Transverse colon (tissue), 4 donors: ENCODE data around the gene ME3. TPM values are rescaled to one million over a fixed set of nuclear protein-coding genes. Genes with fewer than 3 reads are reported as not detected.

Experiments
- DNase-seq: peaks from one replicate; pipeline ENCODE4 v3.0.0-alpha.2; 2019
- H3K27ac ChIP-seq, 4 donors: fragments of 200-600 bp; sonication (generic); 2 replicates each; pipeline ENCODE4 v1.5.1; 2016 to 2018; ENCODE audit warnings: inconsistent platforms in 4 of 4
- H3K27me3 ChIP-seq: fragments of 200-600 bp; sonication (generic); 2 replicates; pipeline ENCODE4 v1.5.1; 2017; ENCODE audit warnings: inconsistent platforms
- H3K36me3 ChIP-seq, 4 donors: fragments of 200-600 bp; sonication (generic); 2 replicates each; pipeline ENCODE4 v1.5.1; 2017 to 2019; ENCODE audit warnings: inconsistent platforms in 4 of 4
- H3K4me1 ChIP-seq, 4 donors: fragments of 200-600 bp; sonication (generic); 2 replicates each; pipeline ENCODE4 v1.5.1; 2017 to 2020; ENCODE audit warnings: inconsistent platforms in 4 of 4
- H3K4me3 ChIP-seq, 4 donors: fragments of 200-600 bp; sonication (generic); 1 replicate in 1 of 4; 2 replicates in 3 of 4; pipeline versions ENCODE4 v1.5.1 to v1.6.1; 2017 to 2019; ENCODE audit warnings: inconsistent platforms in 4 of 4
- H3K9me3 ChIP-seq, 2 donors: fragments of 200-600 bp; sonication (generic); 2 replicates each; pipeline ENCODE4 v1.5.1; 2017 to 2019; ENCODE audit warnings: inconsistent platforms in 2 of 2
- EP300 ChIP-seq: sonication (generic); formaldehyde crosslinking; IDR thresholded peaks from one replicate; pipeline ENCODE4 v1.6.1; 2017; ENCODE audit warnings: antibody characterized with exemption, low read depth
- POLR2A ChIP-seq: fragments of 450-650 bp; IDR thresholded peaks from one replicate; pipeline ENCODE4 v1.6.1; 2016; ENCODE audit warnings: antibody characterized with exemption, mild to moderate bottlenecking, moderate library complexity
- POLR2AphosphoS5 ChIP-seq, 3 donors: sonication (generic); formaldehyde crosslinking; IDR thresholded peaks; one replicate each; pipeline ENCODE4 v1.6.1; 2016; ENCODE audit warnings: antibody characterized with exemption in 3 of 3
- WGBS, 2 donors: methylation state at CpG; one replicate each; pipeline ENCODE4 v1.1.5; 2018; ENCODE audit warnings: low coverage in 1 of 2; 5-methylcytosine and 5-hydroxymethylcytosine counted together
- in situ Hi-C, 4 donors: fragments of 200-750 bp; cut with MboI; loops; one replicate each; pipeline versions ENCODE4 v1.15.0 to v1.15.1; 2017; ENCODE audit warnings: low sequenced_read_pairs in 3 of 4, low pct_ligation_motif_present in 1 of 4, low pct_unique_long_range_greater_than_20kb in 1 of 4
- intact Hi-C: fragments of 100-400 bp; cut with DNase I; formaldehyde crosslinking; loops from one replicate; pipeline ENCODE4 v1.15.1; 2023; ENCODE audit warnings: low total_unique reads
- total RNA-seq, 4 donors: library from RNA; depleted of rRNA; stranded (reverse); fragments of >200 nt; gene quantifications; one replicate each; pipeline ENCODE4 v1.1.0, GENCODE V29; 2016
- TF ChIP-seq, protein P1 (sequence below), 5 experiments: fragments of 200-600 bp in 3 of 5; fragments of 450-650 bp in 2 of 5; sonication (generic) in 3 of 5; IDR thresholded peaks; 1 replicate in 2 of 5; 2 replicates in 3 of 5; pipeline ENCODE4 v1.5.1; 2016 to 2017; ENCODE audit warnings: antibody characterized with exemption in 5 of 5, inconsistent platforms in 3 of 5, mild to moderate bottlenecking in 2 of 5, moderate library complexity in 1 of 5

The ME3 gene
- total RNA-seq, 4 donors from 2014 or later: 91.8 to 258 (median 116) TPM

DNA sequence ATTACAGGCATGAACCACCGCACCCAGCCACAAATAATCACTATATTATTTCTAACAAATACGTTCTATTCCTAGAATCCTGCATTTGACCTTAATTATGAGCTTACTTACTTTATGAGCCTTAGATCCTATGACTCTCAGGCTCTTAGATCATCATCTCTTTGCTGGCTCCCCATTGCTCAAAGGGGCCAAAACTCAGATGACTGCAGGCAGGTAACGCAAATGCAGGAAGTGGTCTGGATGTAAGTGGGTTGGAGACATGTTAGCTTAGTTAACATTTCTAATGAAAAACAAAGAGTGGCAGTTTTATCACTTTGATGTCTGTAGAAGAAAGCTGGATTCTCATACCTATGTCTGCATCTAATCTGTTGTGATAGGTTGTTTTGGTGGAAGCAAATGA lies 274.3 kb downstream of the ME3 start:
- no peaks in the 10 kb centered on the region for H3K9me3 ChIP-seq
- intact Hi-C loops: no loop called here
- no peaks in the 10 kb centered on the region for H3K4me1 ChIP-seq
- in situ Hi-C loops: no loop called here
- no peak for DNase-seq
- 94 to 100% methylated on average over 2 to 3 of the region's 3 CpGs for WGBS, 2 donors
- H3K36me3 ChIP-seq: no peaks in the 10 kb centered on the region
- no peaks in the 10 kb centered on the region for H3K27me3 ChIP-seq
- TF ChIP-seq EP300 (no peak), POLR2A (no peak), POLR2AphosphoS5 (IDR thresholded peaks at IDR 0.05) (no peak)
- TF ChIP-seq, protein P1, sequence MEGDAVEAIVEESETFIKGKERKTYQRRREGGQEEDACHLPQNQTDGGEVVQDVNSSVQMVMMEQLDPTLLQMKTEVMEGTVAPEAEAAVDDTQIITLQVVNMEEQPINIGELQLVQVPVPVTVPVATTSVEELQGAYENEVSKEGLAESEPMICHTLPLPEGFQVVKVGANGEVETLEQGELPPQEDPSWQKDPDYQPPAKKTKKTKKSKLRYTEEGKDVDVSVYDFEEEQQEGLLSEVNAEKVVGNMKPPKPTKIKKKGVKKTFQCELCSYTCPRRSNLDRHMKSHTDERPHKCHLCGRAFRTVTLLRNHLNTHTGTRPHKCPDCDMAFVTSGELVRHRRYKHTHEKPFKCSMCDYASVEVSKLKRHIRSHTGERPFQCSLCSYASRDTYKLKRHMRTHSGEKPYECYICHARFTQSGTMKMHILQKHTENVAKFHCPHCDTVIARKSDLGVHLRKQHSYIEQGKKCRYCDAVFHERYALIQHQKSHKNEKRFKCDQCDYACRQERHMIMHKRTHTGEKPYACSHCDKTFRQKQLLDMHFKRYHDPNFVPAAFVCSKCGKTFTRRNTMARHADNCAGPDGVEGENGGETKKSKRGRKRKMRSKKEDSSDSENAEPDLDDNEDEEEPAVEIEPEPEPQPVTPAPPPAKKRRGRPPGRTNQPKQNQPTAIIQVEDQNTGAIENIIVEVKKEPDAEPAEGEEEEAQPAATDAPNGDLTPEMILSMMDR (IDR thresholded peaks at IDR 0.05): no peak
- H3K27ac ChIP-seq: no peak overlapping the region
- H3K4me3 ChIP-seq: no peak overlapping the region

DNA sequence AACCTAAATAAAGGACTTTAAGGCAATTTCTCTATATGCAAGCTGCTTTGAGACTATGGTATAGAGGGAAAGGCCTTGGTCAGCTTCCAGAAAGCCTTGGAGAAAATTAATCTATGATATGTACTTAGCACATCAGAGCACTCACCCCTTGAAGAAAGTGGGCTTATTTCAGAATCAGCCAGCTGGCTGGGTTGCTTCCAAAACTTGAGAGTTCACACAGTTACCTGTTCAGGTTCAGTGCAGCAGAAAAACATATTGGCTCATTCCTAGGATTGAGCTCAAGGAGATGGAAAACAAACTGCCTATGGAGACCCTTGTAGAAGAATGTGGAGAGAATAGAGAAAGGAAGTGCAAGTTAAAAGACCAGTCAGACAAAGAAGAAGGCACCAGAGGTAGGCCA lies 275.1 kb downstream of the ME3 start:
- Histone ChIP-seq H3K27me3 (no peaks in the 10 kb centered on the region), H3K4me1 (no peaks in the 10 kb centered on the region), H3K4me3 (no peak overlapping the region), H3K36me3 (no peaks in the 10 kb centered on the region), H3K9me3 (no peaks in the 10 kb centered on the region), H3K27ac (no peak overlapping the region)
- DNase-seq: no peak
- no peak for TF ChIP-seq POLR2AphosphoS5 (IDR thresholded peaks at IDR 0.05)
- no peak for TF ChIP-seq POLR2A
- TF ChIP-seq EP300: no peak
- TF ChIP-seq, protein P1 (IDR thresholded peaks at IDR 0.05): no peak
- in situ Hi-C loops: no loop called here
- intact Hi-C loops: no loop called here

DNA sequence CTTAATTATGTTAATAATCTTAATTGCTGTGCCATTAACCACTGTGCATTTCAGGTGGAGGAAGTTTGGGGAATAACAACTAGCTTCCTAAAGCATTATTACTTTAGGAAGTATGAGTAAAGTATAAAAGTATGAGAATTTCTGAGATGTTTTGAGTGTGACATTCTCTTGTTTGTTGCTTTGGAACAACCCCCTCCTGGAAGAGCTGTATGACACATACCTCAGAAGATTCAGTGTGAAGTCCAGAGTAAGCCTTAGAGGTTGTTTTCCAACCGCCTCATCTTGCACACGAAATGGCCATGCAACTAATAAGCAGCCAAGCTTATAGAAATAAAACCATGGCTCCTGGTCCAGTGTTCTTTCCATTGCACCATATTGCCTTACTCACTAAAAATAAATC lies 276.0 kb downstream of the ME3 start:
- Histone ChIP-seq H3K9me3 (no peaks in the 10 kb centered on the region), H3K27me3 (no peaks in the 10 kb centered on the region), H3K4me1 (no peaks in the 10 kb centered on the region), H3K27ac (no peak overlapping the region), H3K4me3 (no peak overlapping the region), H3K36me3 (no peaks in the 10 kb centered on the region)
- no peak for TF ChIP-seq EP300
- no peak for TF ChIP-seq POLR2AphosphoS5 (IDR thresholded peaks at IDR 0.05)
- TF ChIP-seq, protein P1 (IDR thresholded peaks at IDR 0.05): no peak
- intact Hi-C loops (no loop called here), in situ Hi-C loops (no loop called here)
- 95% methylated on average over 2 of the region's 2 CpGs; no CpG with 5 or more reads in 1 of the 2 donors for WGBS, 2 donors
- no peak for DNase-seq

DNA sequence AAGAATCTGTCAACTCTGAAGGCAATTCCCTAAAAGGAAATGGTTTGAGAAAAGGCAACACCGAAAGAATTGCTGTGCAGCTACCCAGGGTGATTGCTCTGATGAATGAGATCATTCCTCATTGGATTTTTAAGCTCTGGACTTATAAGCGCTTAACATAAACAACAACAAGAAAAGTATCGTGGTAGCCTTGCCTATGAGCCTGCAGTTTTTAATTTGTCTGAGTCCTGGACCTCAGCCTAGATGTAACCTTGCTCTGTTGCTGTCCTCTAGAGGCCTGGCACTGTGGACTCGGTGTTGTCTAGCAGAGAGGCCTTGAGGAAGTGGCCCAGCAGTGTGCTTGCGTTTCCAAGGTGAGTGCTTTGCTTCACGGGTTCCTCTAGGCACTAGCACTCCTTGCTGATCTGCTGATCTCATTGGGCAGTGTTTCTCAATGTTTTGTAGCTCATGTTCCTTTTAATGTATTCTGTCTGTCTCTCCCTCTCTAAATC lies 277.3 kb downstream of the ME3 start:
- intact Hi-C loops: no loop called here
- Histone ChIP-seq H3K36me3 (no peaks in the 10 kb centered on the region), H3K27me3 (no peaks in the 10 kb centered on the region), H3K9me3 (no peaks in the 10 kb centered on the region), H3K4me3 (no peak overlapping the region), H3K27ac (no peak overlapping the region), H3K4me1 (no peaks in the 10 kb centered on the region)
- DNase-seq: no peak
- in situ Hi-C loops: no loop called here
- TF ChIP-seq EP300 (no peak), POLR2AphosphoS5 (IDR thresholded peaks at IDR 0.05) (no peak), POLR2A (no peak)
- TF ChIP-seq, protein P1 (IDR thresholded peaks at IDR 0.05): no peak
- 51 to 67% methylated on average over 3 to 6 of the region's 6 CpGs for WGBS, 2 donors

Other genes starting within 250 kb of the ME3 start
- gene PRSS23, start 127.9 kb upstream of the ME3 start, total RNA-seq: 100 to 1,000 TPM in 1 of 4 donors, 10 to 100 TPM in 3; 48.8 to 220 (median 49.7) TPM